Liver (tissue), 9 donors: ENCODE measurements around the gene WDR27. TPM values are rescaled to one million over a fixed set of nuclear protein-coding genes. Genes with fewer than 3 reads are reported as not detected.

ENCODE experiments used
- DNase-seq: peaks from one replicate; pipeline ENCODE4 v3.0.0-alpha.2; 2017; ENCODE audit warnings: low spot score
- H3K27ac ChIP-seq, 2 donors: one replicate each; pipeline ENCODE4 v1.7.0; 2013; ENCODE audit warnings: inconsistent platforms in 2 of 2, low read length in 2 of 2, control low read depth in 1 of 2, low read depth in 1 of 2, mild to moderate bottlenecking in 1 of 2
- H3K27me3 ChIP-seq, 4 donors: one replicate each; pipeline versions ENCODE4 v1.6.1 to v1.7.0; 2013; ENCODE audit warnings: low read length in 3 of 4, inconsistent platforms in 1 of 4, mild to moderate bottlenecking in 1 of 4, moderate library complexity in 1 of 4; ENCODE audit not compliant: control insufficient read depth in 4 of 4, insufficient read depth in 4 of 4
- H3K36me3 ChIP-seq, 4 donors: one replicate each; pipeline versions ENCODE4 v1.6.1 to v1.7.0; 2013; ENCODE audit warnings: low read length in 3 of 4, mild to moderate bottlenecking in 3 of 4, low read depth in 1 of 4, moderate library complexity in 1 of 4; ENCODE audit not compliant: control insufficient read depth in 4 of 4, insufficient read depth in 3 of 4
- H3K4me1 ChIP-seq, 4 donors: one replicate each; pipeline versions ENCODE4 v1.6.1 to v1.7.0; 2013; ENCODE audit warnings: low read length in 3 of 4, mild to moderate bottlenecking in 3 of 4, moderate library complexity in 1 of 4; ENCODE audit not compliant: control insufficient read depth in 4 of 4, insufficient read depth in 4 of 4
- H3K4me3 ChIP-seq, 3 donors: one replicate each; pipeline versions ENCODE4 v1.6.1 to v1.7.0; 2013; ENCODE audit warnings: low read length in 3 of 3, control low read depth in 1 of 3, low read depth in 1 of 3, mild to moderate bottlenecking in 1 of 3
- H3K9ac ChIP-seq, 2 donors: one replicate each; pipeline ENCODE4 v1.7.0; 2013; ENCODE audit warnings: low read length in 2 of 2, mild to moderate bottlenecking in 2 of 2, moderate library complexity in 2 of 2, control low read depth in 1 of 2, low read depth in 1 of 2
- H3K9me3 ChIP-seq, 4 donors: one replicate each; pipeline versions ENCODE4 v1.6.1 to v1.7.0; 2013; ENCODE audit warnings: low read length in 3 of 4; ENCODE audit not compliant: control insufficient read depth in 4 of 4
- CTCF ChIP-seq: fragments of 150-350 bp; IDR thresholded peaks from 2 replicates; pipeline ENCODE4 v1.5.1; 2017; ENCODE audit warnings: improper control_type of control experiment, low read depth, low read length; ENCODE audit not compliant: missing input control
- EGR1 ChIP-seq, 2 donors: IDR thresholded peaks; 2 replicates each; pipeline ENCODE4 v1.6.1; 2016 to 2018; ENCODE audit warnings: antibody characterized with exemption in 2 of 2, low read depth in 2 of 2
- FOXA1 ChIP-seq: IDR thresholded peaks from 2 replicates; pipeline ENCODE4 v1.6.1; 2016; ENCODE audit warnings: antibody characterized with exemption
- FOXA2 ChIP-seq: IDR thresholded peaks from 2 replicates; pipeline ENCODE4 v1.6.1; 2016; ENCODE audit warnings: antibody characterized with exemption
- GABPA ChIP-seq, 2 donors: IDR thresholded peaks in 1 of 2; conservative IDR thresholded peaks in 1 of 2; 2 replicates each; pipeline ENCODE4 v1.6.1; 2016; ENCODE audit warnings: antibody characterized with exemption in 2 of 2, mild to moderate bottlenecking in 1 of 2, moderate library complexity in 1 of 2
- HNF4A ChIP-seq, 2 donors: conservative IDR thresholded peaks; 2 replicates each; pipeline ENCODE4 v1.6.1; 2016; ENCODE audit warnings: antibody characterized with exemption in 2 of 2, mild to moderate bottlenecking in 2 of 2
- HNF4G ChIP-seq: IDR thresholded peaks from 2 replicates; pipeline ENCODE4 v1.6.1; 2016; ENCODE audit warnings: antibody characterized with exemption
- MAX ChIP-seq: IDR thresholded peaks from 2 replicates; pipeline ENCODE4 v1.6.1; 2016; ENCODE audit warnings: antibody characterized with exemption
- NR2F2 ChIP-seq: IDR thresholded peaks from 2 replicates; pipeline ENCODE4 v1.6.1; 2016; ENCODE audit warnings: antibody characterized with exemption
- RAD21 ChIP-seq, 2 donors: IDR thresholded peaks; 2 replicates each; pipeline ENCODE4 v1.6.1; 2016; ENCODE audit warnings: antibody characterized with exemption in 2 of 2, mild to moderate bottlenecking in 2 of 2
- RXRA ChIP-seq, 2 donors: IDR thresholded peaks; 2 replicates each; pipeline ENCODE4 v1.6.1; 2017 to 2018; ENCODE audit warnings: antibody characterized with exemption in 2 of 2, mild to moderate bottlenecking in 1 of 2
- SP1 ChIP-seq: IDR thresholded peaks from 2 replicates; pipeline ENCODE4 v1.6.1; 2018; ENCODE audit warnings: antibody characterized with exemption, mild to moderate bottlenecking
- TAF1 ChIP-seq: conservative IDR thresholded peaks from 2 replicates; pipeline ENCODE4 v1.6.1; 2016; ENCODE audit warnings: antibody characterized with exemption, mild to moderate bottlenecking
- YY1 ChIP-seq: IDR thresholded peaks from 2 replicates; pipeline ENCODE4 v1.6.1; 2016; ENCODE audit warnings: antibody characterized with exemption, mild to moderate bottlenecking
- WGBS: extraction: QIAGEN DNeasy Blood & Tissue Kit; methylation state at CpG from one replicate; pipeline ENCODE4 v1.1.7; 2013; 5-methylcytosine and 5-hydroxymethylcytosine counted together
- polyA plus RNA-seq, 2 donors: library from polyadenylated mRNA; stranded (reverse) in 1 of 2; unstranded in 1 of 2; fragments of 200-250 nt in 1 of 2; fragments of >200 nt in 1 of 2; fragmentation: Nextera tagmentation in 1 of 2; extraction: Ambion mirVana in 1 of 2; gene quantifications; one replicate each; pipeline versions ENCODE4 v1.2.1 to v1.2.3, GENCODE V29; 2013 to 2015
- total RNA-seq, 2 donors: library from RNA; depleted of rRNA; stranded (reverse); fragments of >200 nt; gene quantifications; one replicate each; pipeline ENCODE4 v1.2.3, GENCODE V29; 2014
- TF ChIP-seq, protein P1 (sequence below): IDR thresholded peaks from 2 replicates; pipeline ENCODE4 v1.6.1; 2016; ENCODE audit warnings: antibody characterized with exemption, mild to moderate bottlenecking
- TF ChIP-seq, protein P2 (sequence below): IDR thresholded peaks from 2 replicates; pipeline ENCODE4 v1.6.1; 2016; ENCODE audit warnings: antibody characterized with exemption
- TF ChIP-seq, protein P3 (sequence below): IDR thresholded peaks from 2 replicates; pipeline ENCODE4 v1.6.1; 2016; ENCODE audit warnings: antibody characterized with exemption
- donor health status: healthy.
- donor health status: healthy.
- donor health status: healthy.
- donor health status: healthy.
- donor health status: healthy.

Gene WDR27
- total and polyA plus RNA-seq, 4 donors, result 3.7 to 20.1 (median 7.7) TPM

DNA sequence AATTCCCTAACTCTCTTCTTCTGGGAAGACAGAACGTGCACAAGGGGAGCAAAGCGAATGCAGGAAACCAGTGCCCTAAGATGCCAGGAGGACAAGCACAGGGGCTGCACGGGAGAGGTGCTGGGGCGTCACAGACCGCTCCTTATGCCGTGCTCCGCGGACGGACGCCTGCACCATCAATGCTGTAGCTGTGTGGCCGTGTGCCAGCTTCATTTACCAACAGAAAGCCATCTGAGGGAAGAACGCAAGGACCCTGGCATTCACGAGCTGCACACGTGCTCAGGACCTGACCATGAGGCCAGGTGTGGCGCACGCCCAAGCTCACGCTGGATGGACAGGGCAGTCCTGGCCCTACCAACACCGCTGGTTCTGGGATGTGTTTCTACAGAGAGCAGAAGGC is 35.4 kb downstream of the WDR27 start:
- Histone ChIP-seq H3K9me3 (no peaks in the 10 kb centered on the region), H3K27ac (no peak overlapping the region), H3K36me3 (peaks cover 2 to 60% (median 22%) of the 10 kb centered on the region in 4 donors), H3K9ac (no peak overlapping the region), H3K4me1 (no peaks in the 10 kb centered on the region), H3K27me3 (no peaks in the 10 kb centered on the region), H3K4me3 (no peak overlapping the region)
- WGBS, result 99% methylated on average over 18 of the region's 18 CpGs
- no peak for TF ChIP-seq MAX
- no peak for TF ChIP-seq NR2F2
- no peak for TF ChIP-seq CTCF
- TF ChIP-seq, protein P1, sequence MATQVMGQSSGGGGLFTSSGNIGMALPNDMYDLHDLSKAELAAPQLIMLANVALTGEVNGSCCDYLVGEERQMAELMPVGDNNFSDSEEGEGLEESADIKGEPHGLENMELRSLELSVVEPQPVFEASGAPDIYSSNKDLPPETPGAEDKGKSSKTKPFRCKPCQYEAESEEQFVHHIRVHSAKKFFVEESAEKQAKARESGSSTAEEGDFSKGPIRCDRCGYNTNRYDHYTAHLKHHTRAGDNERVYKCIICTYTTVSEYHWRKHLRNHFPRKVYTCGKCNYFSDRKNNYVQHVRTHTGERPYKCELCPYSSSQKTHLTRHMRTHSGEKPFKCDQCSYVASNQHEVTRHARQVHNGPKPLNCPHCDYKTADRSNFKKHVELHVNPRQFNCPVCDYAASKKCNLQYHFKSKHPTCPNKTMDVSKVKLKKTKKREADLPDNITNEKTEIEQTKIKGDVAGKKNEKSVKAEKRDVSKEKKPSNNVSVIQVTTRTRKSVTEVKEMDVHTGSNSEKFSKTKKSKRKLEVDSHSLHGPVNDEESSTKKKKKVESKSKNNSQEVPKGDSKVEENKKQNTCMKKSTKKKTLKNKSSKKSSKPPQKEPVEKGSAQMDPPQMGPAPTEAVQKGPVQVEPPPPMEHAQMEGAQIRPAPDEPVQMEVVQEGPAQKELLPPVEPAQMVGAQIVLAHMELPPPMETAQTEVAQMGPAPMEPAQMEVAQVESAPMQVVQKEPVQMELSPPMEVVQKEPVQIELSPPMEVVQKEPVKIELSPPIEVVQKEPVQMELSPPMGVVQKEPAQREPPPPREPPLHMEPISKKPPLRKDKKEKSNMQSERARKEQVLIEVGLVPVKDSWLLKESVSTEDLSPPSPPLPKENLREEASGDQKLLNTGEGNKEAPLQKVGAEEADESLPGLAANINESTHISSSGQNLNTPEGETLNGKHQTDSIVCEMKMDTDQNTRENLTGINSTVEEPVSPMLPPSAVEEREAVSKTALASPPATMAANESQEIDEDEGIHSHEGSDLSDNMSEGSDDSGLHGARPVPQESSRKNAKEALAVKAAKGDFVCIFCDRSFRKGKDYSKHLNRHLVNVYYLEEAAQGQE, result no peak
- TF ChIP-seq HNF4G, result no peak
- TF ChIP-seq RAD21 (IDR thresholded peaks at IDR 0.05), result no peak
- no peak for TF ChIP-seq FOXA2
- TF ChIP-seq, protein P2, sequence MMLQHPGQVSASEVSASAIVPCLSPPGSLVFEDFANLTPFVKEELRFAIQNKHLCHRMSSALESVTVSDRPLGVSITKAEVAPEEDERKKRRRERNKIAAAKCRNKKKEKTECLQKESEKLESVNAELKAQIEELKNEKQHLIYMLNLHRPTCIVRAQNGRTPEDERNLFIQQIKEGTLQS, result no peak
- TF ChIP-seq GABPA (IDR thresholded peaks at IDR 0.05 in 1 of 2, conservative IDR thresholded peaks at IDR 0.05 in 1 of 2), result no peak
- no peak for TF ChIP-seq FOXA1
- no peak for TF ChIP-seq HNF4A (conservative IDR thresholded peaks at IDR 0.05)
- no peak for TF ChIP-seq YY1
- no peak for TF ChIP-seq RXRA (IDR thresholded peaks at IDR 0.05)
- no peak for TF ChIP-seq TAF1
- no peak for TF ChIP-seq EGR1 (IDR thresholded peaks at IDR 0.05; ENCODE audit: low read depth in 2 of 2)
- TF ChIP-seq, protein P3, sequence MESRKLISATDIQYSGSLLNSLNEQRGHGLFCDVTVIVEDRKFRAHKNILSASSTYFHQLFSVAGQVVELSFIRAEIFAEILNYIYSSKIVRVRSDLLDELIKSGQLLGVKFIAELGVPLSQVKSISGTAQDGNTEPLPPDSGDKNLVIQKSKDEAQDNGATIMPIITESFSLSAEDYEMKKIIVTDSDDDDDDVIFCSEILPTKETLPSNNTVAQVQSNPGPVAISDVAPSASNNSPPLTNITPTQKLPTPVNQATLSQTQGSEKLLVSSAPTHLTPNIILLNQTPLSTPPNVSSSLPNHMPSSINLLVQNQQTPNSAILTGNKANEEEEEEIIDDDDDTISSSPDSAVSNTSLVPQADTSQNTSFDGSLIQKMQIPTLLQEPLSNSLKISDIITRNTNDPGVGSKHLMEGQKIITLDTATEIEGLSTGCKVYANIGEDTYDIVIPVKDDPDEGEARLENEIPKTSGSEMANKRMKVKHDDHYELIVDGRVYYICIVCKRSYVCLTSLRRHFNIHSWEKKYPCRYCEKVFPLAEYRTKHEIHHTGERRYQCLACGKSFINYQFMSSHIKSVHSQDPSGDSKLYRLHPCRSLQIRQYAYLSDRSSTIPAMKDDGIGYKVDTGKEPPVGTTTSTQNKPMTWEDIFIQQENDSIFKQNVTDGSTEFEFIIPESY, result no peak
- TF ChIP-seq SP1, result no peak
- no peak for DNase-seq
